Lower leg skin (tissue), 3 donors: ENCODE measurements around the gene KDM5C.

ENCODE experiments used
- CTCF ChIP-seq, 3 donors: fragments of 450-650 bp; IDR thresholded peaks; one replicate each; pipeline ENCODE4 v1.5.1; 2016; ENCODE audit warnings: antibody characterized with exemption in 3 of 3, mild to moderate bottlenecking in 3 of 3, moderate library complexity in 2 of 3
- POLR2A ChIP-seq, 2 donors: fragments of 450-650 bp; IDR thresholded peaks; one replicate each; pipeline ENCODE4 v1.6.1; 2016 to 2017; ENCODE audit warnings: antibody characterized with exemption in 2 of 2, mild to moderate bottlenecking in 1 of 2, moderate library complexity in 1 of 2

GRCh38 chrX:53268173-53268572 lies 43.2 kb upstream of the KDM5C start:
- no peak for TF ChIP-seq CTCF (IDR thresholded peaks at IDR 0.05)
- TF ChIP-seq POLR2A (IDR thresholded peaks at IDR 0.05), result no peak
